ENCODE data around the gene ZNF57. TPM values are rescaled to one million over a fixed set of nuclear protein-coding genes. Genes with fewer than 3 reads are reported as not detected.
A peak's percentile ranks its signal among the peaks of the same experiment; 100 is the strongest.

Gene ZNF57
- total and polyA plus RNA-seq, 9 of the 15 experiments (the other 6 are each of a cell fraction or from before 2014, with no cell fraction given), result 3.9 to 13.5 (median 7.8) TPM

GRCh38 chr19:2933490-2933910, 32.8 kb downstream of the ZNF57 start (continued):
- TF ChIP-seq SIN3A (IDR thresholded peaks at IDR 0.05; ENCODE audit: borderline replicate concordance in 2 of 2, control insufficient read depth in 1 of 2, low read depth in 2 of 2, low read length in 2 of 2) (no peak), ZEB2 (IDR thresholded peaks at IDR 0.05) (peak; percentile 94), PTBP1 (IDR thresholded peaks at IDR 0.05; ENCODE audit: low read depth, low read length) (peak; percentile 88), MYNN (IDR thresholded peaks at IDR 0.05) (no peak), MYNN (CRISPR knock-in tag; IDR thresholded peaks at IDR 0.05) (no peak), SAFB2 (IDR thresholded peaks at IDR 0.05; ENCODE audit: borderline replicate concordance, low read depth, low read length, severe bottlenecking) (no peak), CTBP1 (IDR thresholded peaks at IDR 0.05; ENCODE audit: borderline replicate concordance) (peak; percentile 44), ZNF589 (CRISPR knock-in tag; IDR thresholded peaks at IDR 0.05; ENCODE audit: low read depth) (no peak), NR2C1 (IDR thresholded peaks at IDR 0.05) (no peak), NR2C1 (tag; IDR thresholded peaks at IDR 0.05) (peak; percentile 21; the same call in 1 of the 2 replicates), SREBF1 (IDR thresholded peaks at IDR 0.05; ENCODE audit: borderline replicate concordance, low read depth, low read length) (no peak)
- TF ChIP-seq, protein P1, sequence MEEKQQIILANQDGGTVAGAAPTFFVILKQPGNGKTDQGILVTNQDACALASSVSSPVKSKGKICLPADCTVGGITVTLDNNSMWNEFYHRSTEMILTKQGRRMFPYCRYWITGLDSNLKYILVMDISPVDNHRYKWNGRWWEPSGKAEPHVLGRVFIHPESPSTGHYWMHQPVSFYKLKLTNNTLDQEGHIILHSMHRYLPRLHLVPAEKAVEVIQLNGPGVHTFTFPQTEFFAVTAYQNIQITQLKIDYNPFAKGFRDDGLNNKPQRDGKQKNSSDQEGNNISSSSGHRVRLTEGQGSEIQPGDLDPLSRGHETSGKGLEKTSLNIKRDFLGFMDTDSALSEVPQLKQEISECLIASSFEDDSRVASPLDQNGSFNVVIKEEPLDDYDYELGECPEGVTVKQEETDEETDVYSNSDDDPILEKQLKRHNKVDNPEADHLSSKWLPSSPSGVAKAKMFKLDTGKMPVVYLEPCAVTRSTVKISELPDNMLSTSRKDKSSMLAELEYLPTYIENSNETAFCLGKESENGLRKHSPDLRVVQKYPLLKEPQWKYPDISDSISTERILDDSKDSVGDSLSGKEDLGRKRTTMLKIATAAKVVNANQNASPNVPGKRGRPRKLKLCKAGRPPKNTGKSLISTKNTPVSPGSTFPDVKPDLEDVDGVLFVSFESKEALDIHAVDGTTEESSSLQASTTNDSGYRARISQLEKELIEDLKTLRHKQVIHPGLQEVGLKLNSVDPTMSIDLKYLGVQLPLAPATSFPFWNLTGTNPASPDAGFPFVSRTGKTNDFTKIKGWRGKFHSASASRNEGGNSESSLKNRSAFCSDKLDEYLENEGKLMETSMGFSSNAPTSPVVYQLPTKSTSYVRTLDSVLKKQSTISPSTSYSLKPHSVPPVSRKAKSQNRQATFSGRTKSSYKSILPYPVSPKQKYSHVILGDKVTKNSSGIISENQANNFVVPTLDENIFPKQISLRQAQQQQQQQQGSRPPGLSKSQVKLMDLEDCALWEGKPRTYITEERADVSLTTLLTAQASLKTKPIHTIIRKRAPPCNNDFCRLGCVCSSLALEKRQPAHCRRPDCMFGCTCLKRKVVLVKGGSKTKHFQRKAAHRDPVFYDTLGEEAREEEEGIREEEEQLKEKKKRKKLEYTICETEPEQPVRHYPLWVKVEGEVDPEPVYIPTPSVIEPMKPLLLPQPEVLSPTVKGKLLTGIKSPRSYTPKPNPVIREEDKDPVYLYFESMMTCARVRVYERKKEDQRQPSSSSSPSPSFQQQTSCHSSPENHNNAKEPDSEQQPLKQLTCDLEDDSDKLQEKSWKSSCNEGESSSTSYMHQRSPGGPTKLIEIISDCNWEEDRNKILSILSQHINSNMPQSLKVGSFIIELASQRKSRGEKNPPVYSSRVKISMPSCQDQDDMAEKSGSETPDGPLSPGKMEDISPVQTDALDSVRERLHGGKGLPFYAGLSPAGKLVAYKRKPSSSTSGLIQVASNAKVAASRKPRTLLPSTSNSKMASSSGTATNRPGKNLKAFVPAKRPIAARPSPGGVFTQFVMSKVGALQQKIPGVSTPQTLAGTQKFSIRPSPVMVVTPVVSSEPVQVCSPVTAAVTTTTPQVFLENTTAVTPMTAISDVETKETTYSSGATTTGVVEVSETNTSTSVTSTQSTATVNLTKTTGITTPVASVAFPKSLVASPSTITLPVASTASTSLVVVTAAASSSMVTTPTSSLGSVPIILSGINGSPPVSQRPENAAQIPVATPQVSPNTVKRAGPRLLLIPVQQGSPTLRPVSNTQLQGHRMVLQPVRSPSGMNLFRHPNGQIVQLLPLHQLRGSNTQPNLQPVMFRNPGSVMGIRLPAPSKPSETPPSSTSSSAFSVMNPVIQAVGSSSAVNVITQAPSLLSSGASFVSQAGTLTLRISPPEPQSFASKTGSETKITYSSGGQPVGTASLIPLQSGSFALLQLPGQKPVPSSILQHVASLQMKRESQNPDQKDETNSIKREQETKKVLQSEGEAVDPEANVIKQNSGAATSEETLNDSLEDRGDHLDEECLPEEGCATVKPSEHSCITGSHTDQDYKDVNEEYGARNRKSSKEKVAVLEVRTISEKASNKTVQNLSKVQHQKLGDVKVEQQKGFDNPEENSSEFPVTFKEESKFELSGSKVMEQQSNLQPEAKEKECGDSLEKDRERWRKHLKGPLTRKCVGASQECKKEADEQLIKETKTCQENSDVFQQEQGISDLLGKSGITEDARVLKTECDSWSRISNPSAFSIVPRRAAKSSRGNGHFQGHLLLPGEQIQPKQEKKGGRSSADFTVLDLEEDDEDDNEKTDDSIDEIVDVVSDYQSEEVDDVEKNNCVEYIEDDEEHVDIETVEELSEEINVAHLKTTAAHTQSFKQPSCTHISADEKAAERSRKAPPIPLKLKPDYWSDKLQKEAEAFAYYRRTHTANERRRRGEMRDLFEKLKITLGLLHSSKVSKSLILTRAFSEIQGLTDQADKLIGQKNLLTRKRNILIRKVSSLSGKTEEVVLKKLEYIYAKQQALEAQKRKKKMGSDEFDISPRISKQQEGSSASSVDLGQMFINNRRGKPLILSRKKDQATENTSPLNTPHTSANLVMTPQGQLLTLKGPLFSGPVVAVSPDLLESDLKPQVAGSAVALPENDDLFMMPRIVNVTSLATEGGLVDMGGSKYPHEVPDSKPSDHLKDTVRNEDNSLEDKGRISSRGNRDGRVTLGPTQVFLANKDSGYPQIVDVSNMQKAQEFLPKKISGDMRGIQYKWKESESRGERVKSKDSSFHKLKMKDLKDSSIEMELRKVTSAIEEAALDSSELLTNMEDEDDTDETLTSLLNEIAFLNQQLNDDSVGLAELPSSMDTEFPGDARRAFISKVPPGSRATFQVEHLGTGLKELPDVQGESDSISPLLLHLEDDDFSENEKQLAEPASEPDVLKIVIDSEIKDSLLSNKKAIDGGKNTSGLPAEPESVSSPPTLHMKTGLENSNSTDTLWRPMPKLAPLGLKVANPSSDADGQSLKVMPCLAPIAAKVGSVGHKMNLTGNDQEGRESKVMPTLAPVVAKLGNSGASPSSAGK (IDR thresholded peaks at IDR 0.05), result peak; percentile 77

Data from K562 (cell line).